ENCODE results near the gene PKP3. TPM values are rescaled to one million over a fixed set of nuclear protein-coding genes. Genes with fewer than 3 reads are reported as not detected.
"Not testable (repeated sequence)": the region's sequence is repeated elsewhere in the genome, so short reads cannot be mapped to it uniquely, and the experiment has no call there.

The PKP3 gene
- total RNA-seq, 2 donors from 2014 or later = 0.52 to 0.68 TPM

DNA sequence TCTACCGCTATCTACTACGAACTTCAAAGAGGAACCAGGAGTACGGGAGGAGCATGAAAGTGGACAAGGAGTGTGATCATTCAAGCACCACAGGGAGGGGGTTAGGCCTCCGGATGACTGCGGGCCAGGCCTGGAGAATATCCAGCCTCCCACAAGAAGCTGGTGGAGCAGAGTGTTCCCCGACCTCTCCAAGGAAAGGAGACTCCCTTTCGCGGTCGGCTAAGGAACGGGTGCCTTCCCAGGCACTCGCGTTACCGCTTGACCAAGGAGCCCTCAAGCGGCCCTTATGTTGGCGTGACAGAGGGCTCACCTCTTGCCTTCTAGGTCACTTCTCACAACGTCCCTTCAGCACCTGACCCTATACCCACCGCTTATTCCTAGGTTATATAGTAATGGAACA lies 4.6 kb upstream of the PKP3 start:
- DNase-seq; ATAC-seq; intact Hi-C loops (cut with DNase I): not testable (repeated sequence)

DNA sequence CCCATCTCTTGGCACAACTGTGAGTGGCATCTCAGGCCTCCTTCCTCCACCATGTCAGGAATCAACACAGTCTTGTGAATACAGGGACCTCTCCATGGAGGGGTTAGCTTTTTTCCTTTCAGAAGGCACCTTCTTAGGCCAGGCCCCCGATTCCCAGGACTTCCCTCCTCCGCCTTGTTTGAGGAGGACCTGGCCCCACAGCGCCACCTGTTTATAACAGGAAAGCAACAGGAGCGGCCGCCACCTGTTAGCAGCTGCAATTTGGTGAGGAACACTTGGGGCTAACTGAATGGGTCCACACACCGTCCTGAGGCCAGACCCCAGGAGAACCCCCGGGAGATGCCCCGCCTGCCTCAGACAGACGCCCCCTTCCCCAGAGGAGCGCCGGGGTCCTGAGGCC lies 3.8 kb upstream of the PKP3 start:
- ATAC-seq = no peak
- DNase-seq = no peak
- intact Hi-C loops (cut with DNase I) = loop anchor here in 1 of 2 donors (10.0 kb wide), 1 partner anchor 135 kb away; no protein-coding TSS in a partner anchor

DNA sequence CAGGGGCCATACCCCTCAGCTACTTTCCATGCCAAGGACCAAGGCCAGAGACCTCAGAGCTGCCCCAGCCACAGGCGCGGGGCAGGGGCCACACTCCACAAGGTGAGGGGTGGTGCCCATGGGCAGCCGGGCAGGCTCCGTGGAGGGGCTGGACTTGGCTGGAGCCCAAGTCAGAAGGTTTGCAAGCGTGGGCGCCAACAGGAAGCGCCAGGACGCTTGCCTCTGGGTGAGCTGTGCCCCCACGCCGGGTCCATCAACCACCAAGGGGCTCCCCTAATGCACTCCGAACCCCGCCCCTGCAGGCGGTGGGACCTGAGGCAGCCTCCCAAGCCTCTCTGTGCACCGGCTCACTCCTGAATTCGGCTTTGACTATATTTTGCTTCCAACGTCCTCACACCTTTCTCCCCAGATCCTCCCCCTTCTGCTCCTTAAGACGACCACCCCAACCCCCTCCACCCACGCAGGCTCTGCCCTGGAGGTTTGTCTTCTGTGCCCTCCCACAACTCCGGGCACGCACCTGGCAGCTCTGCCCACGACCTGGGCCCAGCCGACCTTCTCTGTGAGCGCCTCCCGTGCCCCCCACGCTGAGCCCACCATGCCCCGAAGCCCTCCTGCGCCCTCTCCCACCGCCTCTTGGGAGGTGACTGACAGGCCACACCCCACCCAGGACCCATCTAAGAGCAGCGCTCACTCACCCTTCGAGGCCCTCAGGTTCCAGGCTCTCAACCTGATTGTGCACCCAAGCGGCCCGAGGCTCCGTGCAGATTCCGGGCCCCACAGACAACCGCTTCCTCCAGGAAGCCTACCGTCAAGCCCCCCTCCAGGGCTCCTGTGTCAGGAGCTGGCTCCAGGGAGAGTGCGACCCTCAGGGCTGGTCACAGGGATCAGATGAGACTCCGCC lies 2.6 kb upstream of the PKP3 start:
- ATAC-seq (no peak), DNase-seq (no peak)
- intact Hi-C loops (cut with DNase I) = loop anchor here in 1 of 2 donors (10.0 kb wide), 1 partner anchor 137 kb away; no protein-coding TSS in a partner anchor

DNA sequence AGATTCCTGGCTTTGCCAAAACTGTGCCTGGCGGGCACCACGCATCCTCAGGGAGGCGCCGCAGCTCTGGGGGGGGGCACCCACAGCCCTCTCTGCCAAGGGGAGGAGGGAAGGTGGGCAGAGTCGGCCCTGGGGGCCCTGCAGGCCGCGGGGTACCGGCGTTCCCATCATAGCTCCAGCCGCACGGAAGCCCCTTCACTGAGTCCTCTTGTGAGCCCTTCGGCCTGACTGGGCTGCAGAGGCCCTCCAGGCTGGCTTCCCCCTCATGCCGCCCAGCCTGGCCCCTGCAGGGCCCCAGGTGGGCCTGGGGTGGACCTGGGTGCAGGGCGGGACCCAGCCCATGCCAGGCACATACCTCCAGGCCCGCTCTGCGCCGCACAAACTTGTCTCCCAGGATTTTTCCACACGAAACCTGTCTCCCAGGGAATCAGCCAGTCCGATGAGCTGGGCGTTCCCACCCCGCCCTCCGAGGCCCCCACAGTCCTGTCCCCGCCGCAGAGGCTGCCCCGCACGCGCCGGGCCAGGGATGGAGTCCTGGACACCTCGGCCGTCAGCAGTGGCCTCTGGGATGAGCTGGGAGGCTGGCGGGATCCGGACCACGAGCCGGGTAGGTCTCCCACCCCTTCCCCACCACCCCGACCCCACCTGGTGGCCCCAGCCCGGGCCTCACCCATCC lies 1.8 kb upstream of the PKP3 start:
- ATAC-seq (no peak), DNase-seq (no peak)
- intact Hi-C loops (cut with DNase I) = loop anchor here in 1 of 2 donors (10.0 kb wide), 1 partner anchor 137 kb away; no protein-coding TSS in a partner anchor

DNA sequence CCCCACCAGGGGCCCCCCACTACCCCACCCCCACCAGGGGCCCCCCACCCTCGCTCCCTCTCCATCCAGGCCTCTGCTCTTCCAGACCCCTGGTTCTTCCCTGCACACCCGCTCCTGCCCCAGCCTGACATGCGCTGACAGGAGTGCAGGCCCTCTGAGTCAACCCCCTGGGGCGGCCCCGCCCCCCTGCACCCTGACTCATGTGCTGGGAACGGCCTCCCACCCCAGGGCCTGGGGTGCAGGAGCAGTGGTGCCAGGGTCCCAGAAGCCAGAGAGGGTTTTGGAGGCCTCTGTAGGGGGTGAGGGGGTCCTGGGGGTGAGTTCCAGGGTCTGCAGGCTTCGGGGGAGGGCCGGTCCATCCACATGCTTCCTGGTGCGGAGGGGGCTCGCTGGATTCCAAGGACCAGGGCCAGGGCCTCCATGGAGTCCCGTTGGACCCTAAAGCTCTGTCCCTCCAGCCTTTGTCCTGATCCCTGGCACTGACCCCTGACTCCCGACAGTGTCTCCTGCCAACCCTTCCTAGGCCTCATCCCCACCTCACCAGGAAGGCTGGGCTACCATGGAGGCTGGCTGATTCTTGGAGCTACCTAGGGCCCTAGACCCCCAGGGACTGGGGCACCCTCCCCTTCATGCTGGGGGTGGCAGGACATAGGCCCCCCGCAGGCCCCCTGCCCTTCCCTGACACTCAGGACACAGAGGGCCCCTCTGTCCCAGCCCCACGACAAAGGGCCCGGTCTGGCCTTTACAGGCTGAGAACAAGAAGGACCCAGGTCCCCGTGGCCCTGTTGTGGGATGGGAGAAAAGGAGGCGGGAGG lies 583 bp upstream of the PKP3 start:
- DNase-seq = no peak
- intact Hi-C loops (cut with DNase I) = loop anchor here in 1 of 2 donors (10.0 kb wide), 1 partner anchor 139 kb away; no protein-coding TSS in a partner anchor
- peak in 1 of 2 donors; percentile 63 for ATAC-seq

DNA sequence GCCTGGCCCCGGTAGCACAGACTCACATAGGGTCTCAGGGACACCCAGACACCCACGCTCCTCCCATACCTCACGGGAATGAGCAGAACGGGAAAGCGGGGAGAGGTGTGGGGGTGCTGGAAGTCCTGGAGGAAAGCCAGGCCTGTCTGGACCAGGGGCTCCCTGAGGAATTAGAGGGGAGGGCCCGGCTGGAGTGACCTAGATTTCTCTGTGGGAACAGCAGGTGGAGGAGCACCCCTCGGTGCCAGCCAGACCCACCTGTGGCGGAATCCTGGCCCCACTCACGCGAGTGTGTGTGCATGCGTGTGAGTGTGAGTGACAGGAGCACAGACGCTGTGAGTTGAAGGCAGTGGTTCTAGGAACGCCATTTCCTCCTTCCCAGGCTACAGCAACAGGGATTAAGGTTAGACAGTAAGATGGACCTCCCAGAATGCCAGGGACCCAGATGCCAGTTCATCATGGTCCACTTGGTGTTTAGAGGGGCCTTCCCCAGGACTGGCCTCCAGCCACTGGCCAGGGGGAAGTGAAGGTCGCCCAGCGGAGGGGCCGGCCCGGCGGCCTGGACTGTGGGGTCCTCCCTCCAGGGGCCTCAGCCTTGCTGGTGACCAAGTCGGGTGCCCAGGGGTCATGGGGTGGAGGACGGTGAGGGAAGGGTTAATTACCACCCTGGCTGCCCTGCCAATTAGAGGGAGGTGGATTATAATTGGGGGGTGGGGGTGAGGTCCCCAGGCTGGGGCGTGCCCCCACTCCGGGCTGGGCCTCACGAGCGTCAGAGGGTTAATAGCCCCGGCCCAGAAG lies 1.0 kb downstream of the PKP3 start:
- intact Hi-C loops (cut with DNase I) = loop anchor here in 1 of 2 donors (10.0 kb wide), 1 partner anchor 140 kb away; no protein-coding TSS in a partner anchor
- no peak for ATAC-seq
- DNase-seq = no peak

DNA sequence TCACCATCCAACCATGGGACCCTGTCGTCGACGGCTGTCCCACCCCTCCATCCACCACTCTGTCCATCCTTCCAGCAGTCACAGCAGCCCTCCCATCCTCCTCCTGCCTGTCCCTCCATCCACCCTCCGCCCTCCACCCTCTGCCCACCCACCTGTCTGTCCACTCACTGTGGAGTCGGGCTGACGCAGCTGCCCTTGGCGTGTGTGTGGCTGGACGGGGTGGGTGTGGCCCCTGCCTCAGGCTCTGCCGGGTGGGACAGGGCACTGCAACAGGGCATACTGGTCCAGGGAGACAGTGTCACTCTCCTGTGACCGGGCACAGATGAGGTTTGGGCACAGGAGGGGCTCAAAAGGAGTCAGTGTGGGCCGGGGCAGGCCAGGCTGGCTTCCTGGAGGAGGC lies 1.9 kb downstream of the PKP3 start:
- intact Hi-C loops (cut with DNase I) = loop anchor here in 1 of 2 donors (10.0 kb wide), 1 partner anchor 141 kb away; no protein-coding TSS in a partner anchor
- no peak for DNase-seq
- no peak for ATAC-seq

DNA sequence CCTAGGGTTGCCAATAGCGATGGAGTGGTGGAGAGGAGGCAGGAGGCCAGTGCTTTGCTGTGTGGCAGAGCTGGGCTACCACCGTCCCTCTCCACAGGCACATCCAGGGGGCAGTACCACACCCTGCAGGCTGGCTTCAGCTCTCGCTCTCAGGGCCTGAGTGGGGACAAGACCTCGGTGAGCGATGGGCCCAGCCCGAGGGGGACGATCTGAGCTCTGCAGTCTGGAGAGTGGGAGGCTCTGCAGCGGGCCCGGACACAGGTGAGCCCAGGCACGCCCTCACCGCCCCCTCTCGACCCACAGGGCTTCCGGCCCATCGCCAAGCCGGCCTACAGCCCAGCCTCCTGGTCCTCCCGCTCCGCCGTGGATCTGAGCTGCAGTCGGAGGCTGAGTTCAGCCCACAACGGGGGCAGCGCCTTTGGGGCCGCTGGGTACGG lies 2.5 kb downstream of the PKP3 start:
- DNase-seq (no peak), ATAC-seq (peak; percentile 24 to 47)
- intact Hi-C loops (cut with DNase I) = loop anchor here in 1 of 2 donors (10.0 kb wide), 1 partner anchor 142 kb away; no protein-coding TSS in a partner anchor

DNA sequence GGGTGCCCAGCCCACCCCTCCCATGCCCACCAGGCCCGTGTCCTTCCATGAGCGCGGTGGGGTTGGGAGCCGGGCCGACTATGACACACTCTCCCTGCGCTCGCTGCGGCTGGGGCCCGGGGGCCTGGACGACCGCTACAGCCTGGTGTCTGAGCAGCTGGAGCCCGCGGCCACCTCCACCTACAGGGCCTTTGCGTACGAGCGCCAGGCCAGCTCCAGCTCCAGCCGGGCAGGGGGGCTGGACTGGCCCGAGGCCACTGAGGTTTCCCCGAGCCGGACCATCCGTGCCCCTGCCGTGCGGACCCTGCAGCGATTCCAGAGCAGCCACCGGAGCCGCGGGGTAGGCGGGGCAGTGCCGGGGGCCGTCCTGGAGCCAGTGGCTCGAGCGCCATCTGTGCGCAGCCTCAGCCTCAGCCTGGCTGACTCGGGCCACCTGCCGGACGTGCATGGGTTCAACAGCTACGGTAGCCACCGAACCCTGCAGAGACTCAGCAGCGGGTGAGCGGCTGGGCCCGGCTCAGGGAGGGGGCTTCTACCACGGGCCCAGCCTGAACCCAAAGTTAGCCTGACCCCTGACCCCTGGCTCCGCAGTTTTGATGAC lies 3.0 kb downstream of the PKP3 start:
- intact Hi-C loops (cut with DNase I) = loop anchor here in 1 of 2 donors (10.0 kb wide), 1 partner anchor 142 kb away; no protein-coding TSS in a partner anchor
- DNase-seq = peak; percentile 74
- ATAC-seq = peak; percentile 68 to 92

DNA sequence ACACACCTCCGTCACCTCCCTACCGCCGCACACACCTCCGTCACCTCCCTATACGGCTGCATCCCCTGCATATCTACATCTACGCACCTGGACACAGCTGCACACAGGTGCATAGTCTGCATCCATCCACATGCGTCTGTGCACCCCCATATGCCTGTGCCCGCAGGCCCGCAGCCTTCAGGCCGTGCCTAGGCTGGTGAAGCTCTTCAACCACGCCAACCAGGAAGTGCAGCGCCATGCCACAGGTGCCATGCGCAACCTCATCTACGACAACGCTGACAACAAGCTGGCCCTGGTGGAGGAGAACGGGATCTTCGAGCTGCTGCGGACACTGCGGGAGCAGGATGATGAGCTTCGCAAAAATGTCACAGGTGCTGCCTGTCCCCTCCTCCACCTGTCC lies 4.8 kb downstream of the PKP3 start:
- ATAC-seq (no peak), DNase-seq (no peak)
- intact Hi-C loops (cut with DNase I) = loop anchor here in 1 of 2 donors (10.0 kb wide), 1 partner anchor 144 kb away; no protein-coding TSS in a partner anchor

DNA sequence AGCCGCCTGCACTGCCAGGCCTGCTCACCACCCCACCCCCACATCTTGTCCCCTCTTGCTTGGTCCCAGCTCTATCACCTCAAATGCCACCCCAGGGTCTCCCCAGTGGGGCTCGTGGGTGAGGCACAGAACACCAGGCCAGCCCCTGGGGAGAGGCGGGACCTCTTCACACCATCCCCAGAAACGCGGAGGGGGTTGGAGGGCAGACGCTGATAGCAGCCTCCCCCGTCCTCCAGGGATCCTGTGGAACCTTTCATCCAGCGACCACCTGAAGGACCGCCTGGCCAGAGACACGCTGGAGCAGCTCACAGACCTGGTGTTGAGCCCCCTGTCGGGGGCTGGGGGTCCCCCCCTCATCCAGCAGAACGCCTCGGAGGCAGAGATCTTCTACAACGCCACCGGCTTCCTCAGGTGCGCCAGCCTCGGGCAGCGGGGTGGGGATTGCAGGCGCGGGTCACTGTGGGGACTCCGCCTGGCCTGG lies 5.8 kb downstream of the PKP3 start:
- no peak for ATAC-seq
- intact Hi-C loops (cut with DNase I) = loop anchor here in 1 of 2 donors (10.0 kb wide), 1 partner anchor 145 kb away; no protein-coding TSS in a partner anchor
- no peak for DNase-seq

DNA sequence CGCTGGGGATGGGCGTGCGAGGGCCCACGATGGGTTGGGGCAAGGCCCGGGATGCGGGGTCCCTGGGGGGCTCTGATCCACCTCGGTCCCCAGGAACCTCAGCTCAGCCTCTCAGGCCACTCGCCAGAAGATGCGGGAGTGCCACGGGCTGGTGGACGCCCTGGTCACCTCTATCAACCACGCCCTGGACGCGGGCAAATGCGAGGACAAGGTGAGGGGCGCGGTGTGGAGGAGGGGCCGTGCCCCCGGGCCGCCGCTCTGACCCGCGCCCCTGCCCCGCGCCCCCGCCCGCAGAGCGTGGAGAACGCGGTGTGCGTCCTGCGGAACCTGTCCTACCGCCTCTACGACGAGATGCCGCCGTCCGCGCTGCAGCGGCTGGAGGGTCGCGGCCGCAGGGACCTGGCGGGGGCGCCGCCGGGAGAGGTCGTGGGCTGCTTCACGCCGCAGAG lies 6.3 kb downstream of the PKP3 start:
- DNase-seq (no peak), ATAC-seq (no peak)
- intact Hi-C loops (cut with DNase I) = no loop called here

DNA sequence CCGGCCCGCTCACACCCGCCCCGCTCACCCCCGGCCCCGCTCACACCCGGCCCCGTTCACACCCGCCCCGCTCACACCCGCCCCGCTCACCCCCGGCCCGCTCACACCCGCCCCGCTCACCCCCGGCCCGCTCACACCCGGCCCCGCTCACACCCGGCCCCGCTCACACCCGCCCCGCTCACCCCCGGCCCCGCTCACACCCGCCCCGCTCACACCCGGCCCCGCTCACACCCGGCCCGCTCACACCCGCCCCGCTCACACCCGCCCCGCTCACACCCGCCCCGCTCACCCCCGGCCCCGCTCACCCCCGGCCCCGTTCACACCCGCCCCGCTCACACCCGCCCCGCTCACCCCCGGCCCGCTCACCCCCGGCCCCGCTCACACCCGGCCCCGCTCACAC lies 7.2 kb downstream of the PKP3 start:
- intact Hi-C loops (cut with DNase I); DNase-seq; ATAC-seq: not testable (repeated sequence)

DNA sequence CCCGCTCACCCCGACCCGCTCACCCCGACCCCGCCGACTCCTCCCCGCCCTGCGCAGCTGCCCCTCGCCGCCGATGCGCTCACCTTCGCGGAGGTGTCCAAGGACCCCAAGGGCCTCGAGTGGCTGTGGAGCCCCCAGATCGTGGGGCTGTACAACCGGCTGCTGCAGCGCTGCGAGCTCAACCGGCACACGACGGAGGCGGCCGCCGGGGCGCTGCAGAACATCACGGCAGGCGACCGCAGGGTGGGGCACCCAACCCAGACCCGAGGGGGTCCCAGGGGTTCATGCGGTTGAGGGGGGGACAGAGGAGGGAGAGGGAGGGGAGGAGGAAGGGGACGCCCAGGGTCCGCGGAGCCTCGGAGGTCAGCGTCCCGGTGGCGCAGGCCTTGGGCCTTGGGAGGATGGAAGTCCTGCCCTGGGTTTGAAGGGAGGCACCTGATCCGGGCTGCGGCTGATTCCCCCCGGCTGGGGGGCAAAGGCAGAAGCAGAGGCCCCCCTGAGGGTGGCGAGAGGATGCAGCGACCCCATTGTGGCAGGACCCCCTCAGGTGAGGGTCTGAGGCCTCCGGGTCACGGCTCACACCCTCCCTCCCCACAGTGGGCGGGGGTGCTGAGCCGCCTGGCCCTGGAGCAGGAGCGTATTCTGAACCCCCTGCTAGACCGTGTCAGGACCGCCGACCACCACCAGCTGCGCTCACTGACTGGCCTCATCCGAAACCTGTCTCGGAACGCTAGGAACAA lies 9.2 kb downstream of the PKP3 start:
- peak; percentile 24 for DNase-seq
- ATAC-seq = no peak

DNA sequence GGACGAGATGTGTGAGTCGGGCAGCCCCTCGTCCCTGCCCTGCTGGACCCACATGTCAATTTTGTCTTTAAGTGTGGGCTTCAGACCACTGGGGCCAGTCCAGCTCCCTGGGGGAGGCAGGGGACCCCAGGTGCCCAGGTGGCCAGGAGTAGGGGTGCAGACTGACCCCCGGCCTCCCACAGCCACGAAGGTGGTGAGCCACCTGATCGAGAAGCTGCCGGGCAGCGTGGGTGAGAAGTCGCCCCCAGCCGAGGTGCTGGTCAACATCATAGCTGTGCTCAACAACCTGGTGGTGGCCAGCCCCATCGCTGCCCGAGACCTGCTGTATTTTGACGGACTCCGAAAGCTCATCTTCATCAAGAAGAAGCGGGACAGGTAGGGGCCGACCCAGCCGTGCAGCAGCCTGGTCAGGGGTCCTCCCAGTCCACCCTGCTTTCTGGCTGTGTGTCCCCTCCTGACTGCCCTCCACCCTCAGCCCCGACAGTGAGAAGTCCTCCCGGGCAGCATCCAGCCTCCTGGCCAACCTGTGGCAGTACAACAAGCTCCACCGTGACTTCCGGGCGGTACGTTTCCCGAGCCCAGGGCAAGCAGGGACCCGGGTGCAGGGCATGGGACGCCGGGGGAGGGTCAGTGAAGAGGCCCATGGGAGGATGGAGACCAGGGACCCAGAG lies 9.9 kb downstream of the PKP3 start:
- DNase-seq (peak; percentile 27), ATAC-seq (no peak)
- intact Hi-C loops (cut with DNase I) = no loop called here

More for the DNA sequence above, 9.2 kb downstream of the PKP3 start:
- intact Hi-C loops (cut with DNase I) = no loop called here
